ENCODE data around the gene ATG2A. TPM values are rescaled to one million over a fixed set of nuclear protein-coding genes. Genes with fewer than 3 reads are reported as not detected.

Gene ATG2A
- total RNA-seq, 2 donors from 2014 or later, result 30.6 to 32.8 TPM

GRCh38 chr11:64924910-64925284 lies 7.9 kb upstream of the ATG2A start:
- no peak for TF ChIP-seq CTCF (IDR thresholded peaks at IDR 0.05)
- H3K4me3 ChIP-seq, result peak overlapping the region; percentile 98
- peaks cover 16% of the 10 kb centered on the region for H3K4me1 ChIP-seq
- H3K36me3 ChIP-seq, result no peaks in the 10 kb centered on the region
- peak overlapping the region; percentile 75 for H3K27ac ChIP-seq
- intact Hi-C loops (cut with DNase I), result no loop called here
- DNase-seq, result peak; percentile 33
- no peaks in the 10 kb centered on the region for H3K9me3 ChIP-seq
- peak overlapping the region; percentile 86 to 94 for H3K9ac ChIP-seq (ENCODE audit: low read depth in 2 of 2, low read length in 2 of 2)
- no peaks in the 10 kb centered on the region for H3K27me3 ChIP-seq

GRCh38 chr11:64923944-64924909 lies 7.2 kb upstream of the ATG2A start, which contains the start of gene PPP2R5B:
PPP2R5B (plus strand) TSS chr11:64924689; CDS start chr11:64925735, 1,046 bp downstream.
- H3K36me3 ChIP-seq, result no peaks in the 10 kb centered on the region
- H3K4me3 ChIP-seq, result peak within 1 kb of the TSS; percentile 98
- H3K9ac ChIP-seq (ENCODE audit: low read depth in 2 of 2, low read length in 2 of 2), result peak within 1 kb of the TSS; percentile 86 to 94
- DNase-seq, result peak; percentile 95
- H3K4me1 ChIP-seq, result peaks cover 16% of the 10 kb centered on the region
- no peak for TF ChIP-seq CTCF (IDR thresholded peaks at IDR 0.05)
- intact Hi-C loops (cut with DNase I), result no loop called here
- H3K9me3 ChIP-seq, result no peaks in the 10 kb centered on the region
- no peaks in the 10 kb centered on the region for H3K27me3 ChIP-seq
- peak within 1 kb of the TSS; percentile 75 for H3K27ac ChIP-seq

GRCh38 chr11:64923151-64923661 lies 6.2 kb upstream of the ATG2A start:
- intact Hi-C loops (cut with DNase I), result no loop called here
- Histone ChIP-seq H3K27ac (no peak overlapping the region), H3K4me3 (no peak overlapping the region), H3K9ac (ENCODE audit: low read depth in 2 of 2, low read length in 2 of 2) (no peak overlapping the region), H3K9me3 (no peaks in the 10 kb centered on the region), H3K36me3 (no peaks in the 10 kb centered on the region), H3K27me3 (no peaks in the 10 kb centered on the region), H3K4me1 (peaks cover 16% of the 10 kb centered on the region)
- DNase-seq, result no peak
- TF ChIP-seq CTCF (IDR thresholded peaks at IDR 0.05), result no peak

- Histone ChIP-seq H3K9ac (ENCODE audit: low read depth in 2 of 2, low read length in 2 of 2) (no peak overlapping the region), H3K9me3 (no peaks in the 10 kb centered on the region), H3K4me1 (peaks cover 16% of the 10 kb centered on the region), H3K4me3 (no peak overlapping the region), H3K36me3 (no peaks in the 10 kb centered on the region), H3K27ac (no peak overlapping the region), H3K27me3 (no peaks in the 10 kb centered on the region)
- intact Hi-C loops (cut with DNase I), result no loop called here
- TF ChIP-seq CTCF (IDR thresholded peaks at IDR 0.05), result no peak
- no peak for DNase-seq
These were observed 4.4 kb upstream of the ATG2A start for GRCh38 chr11:64921384-64921783.

GRCh38 chr11:64920124-64920523 lies 3.1 kb upstream of the ATG2A start:
- Histone ChIP-seq H3K27ac (no peak overlapping the region), H3K4me1 (peaks cover 11% of the 10 kb centered on the region), H3K9ac (ENCODE audit: low read depth in 2 of 2, low read length in 2 of 2) (no peak overlapping the region), H3K9me3 (no peaks in the 10 kb centered on the region), H3K27me3 (no peaks in the 10 kb centered on the region), H3K4me3 (no peak overlapping the region), H3K36me3 (no peaks in the 10 kb centered on the region)
- intact Hi-C loops (cut with DNase I), result no loop called here
- TF ChIP-seq CTCF (IDR thresholded peaks at IDR 0.05), result no peak
- DNase-seq, result no peak
